Medulla oblongata (tissue), 1 donor: ENCODE measurements around the gene DMRTB1.

Source experiments
- DNase-seq: peaks from one replicate; pipeline ENCODE4 v3.0.0-alpha.2; 2015; ENCODE audit errors: extremely low spot score

DMRTB1 gene

DNA sequence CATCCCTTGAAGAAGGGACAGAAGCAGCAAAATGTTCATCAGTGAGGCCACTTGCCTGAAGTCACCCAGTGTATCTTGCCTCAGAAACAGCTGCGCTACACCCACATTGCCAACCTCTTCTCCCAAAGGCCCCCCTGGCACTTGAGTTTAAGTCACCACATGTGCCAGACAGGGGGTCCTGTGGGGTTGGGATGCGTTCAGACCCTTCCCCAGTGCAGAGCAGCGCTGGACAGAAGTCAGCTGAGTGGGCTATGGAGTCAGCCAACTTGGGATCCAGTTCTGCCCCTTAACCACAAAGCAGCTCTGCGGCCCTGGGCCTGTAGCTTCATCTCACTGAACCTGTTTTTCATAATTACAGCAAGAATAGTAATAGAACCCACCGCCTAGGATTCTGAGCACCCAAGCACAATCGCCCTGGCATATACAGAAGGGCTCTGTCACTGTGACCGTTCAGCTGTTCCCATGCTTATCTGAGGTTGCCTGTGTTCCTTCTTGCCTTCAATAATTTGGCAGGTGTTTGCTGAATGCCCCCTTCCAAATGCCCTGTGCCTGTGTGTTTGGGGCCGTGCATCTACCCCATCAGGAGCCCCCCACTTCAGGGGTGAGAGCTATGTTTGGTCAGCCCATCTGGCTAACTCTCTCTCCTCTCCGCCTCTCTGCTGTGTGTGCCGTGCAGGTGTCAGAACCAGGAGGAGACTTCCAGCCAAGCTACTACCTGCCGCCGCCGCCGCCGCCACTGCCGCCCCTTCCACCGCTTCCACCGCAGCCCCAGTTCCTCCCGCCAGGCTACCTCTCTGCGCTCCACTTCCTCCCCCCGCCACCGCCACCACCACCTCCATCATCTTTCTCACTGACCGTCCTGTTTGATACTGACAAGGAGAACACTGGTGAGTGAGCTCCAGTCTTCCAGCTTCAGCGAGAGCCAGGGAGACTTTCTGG is 5.0 kb downstream of the DMRTB1 start:
- no peak for DNase-seq

DNA sequence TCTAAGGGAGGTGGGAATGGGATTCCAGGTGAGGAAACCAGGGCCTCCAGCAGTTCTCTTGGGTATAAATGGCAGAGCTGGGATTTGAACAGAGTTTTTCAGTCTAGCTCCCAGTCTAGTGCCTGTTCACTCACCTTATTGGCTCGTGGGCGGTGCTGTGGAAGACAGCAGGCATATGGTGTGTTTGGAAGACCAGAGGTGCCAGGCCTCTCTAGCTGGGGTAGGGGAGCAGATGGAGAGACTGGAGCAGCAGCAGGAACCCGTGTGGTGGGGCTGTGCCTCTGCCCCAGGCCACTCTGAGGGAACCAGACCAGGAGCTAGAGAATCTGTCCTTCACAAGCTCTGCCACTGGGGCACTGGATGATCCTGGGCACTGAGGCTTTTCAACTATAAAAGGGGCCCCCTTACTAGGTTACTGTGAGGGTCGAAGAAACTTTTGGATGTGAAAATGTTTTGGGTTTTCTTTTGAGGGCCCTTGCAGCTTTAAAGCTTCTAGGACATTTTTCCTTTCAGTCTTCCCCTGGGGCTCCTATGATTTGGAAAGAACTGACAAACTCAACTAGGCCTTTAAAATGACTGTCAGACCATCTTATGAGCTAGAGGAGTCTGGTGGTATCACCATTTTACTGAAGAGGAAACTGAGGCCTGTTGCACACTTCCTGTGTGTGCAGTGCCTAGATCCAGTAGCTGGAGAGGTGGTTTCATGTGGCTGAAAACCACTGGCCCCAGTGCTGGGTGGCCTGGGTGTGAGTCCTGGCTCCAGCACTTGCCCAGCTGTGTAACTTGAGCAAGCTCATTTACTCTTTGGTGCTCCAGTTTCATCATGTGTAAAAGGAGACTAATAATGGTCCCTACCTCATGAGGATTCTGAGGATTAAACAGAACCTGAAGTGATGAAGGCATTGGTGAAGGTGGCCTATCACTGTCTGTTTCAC is 6.1 kb downstream of the DMRTB1 start:
- DNase-seq: no peak

DNA sequence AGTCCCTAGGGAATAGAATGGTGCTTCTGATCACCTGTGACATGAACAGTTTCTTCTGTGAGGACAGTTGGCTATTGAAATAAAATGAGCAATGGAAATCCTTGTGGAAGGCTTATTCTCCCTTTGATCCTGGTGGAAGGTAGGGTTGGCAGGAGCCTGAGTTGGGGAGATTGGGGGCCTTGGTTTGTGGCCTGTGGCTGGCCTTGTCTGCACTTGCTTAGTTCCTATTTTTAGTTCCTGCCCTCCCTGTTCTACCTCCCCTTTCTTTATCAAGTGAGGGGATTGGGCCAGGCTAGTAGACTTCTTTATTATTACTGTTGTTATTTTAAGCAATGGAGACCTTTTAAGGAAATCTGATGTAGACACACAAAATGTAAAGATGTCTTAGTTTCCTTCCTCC is 8.2 kb downstream of the DMRTB1 start:
- no peak for DNase-seq

DNA sequence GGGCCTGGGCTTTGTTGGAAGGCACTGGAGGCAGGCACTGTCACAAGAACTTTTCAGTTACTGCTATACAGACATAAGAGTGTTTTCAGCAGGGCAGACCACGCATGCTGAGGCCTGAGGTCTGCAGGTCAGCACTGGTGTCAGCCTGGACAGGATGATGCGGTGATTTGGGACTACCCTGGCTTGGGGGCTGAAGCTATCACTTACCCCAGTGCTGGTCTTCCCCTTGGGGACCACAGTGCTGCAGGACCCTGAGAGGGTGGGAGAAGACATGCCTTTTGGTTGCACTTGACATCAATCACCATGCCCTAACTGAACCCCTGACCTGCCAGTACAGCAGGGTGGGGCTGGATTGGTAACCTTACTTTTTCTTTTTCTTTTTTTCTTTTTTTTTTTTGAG is 9.2 kb downstream of the DMRTB1 start:
- DNase-seq: no peak

DNA sequence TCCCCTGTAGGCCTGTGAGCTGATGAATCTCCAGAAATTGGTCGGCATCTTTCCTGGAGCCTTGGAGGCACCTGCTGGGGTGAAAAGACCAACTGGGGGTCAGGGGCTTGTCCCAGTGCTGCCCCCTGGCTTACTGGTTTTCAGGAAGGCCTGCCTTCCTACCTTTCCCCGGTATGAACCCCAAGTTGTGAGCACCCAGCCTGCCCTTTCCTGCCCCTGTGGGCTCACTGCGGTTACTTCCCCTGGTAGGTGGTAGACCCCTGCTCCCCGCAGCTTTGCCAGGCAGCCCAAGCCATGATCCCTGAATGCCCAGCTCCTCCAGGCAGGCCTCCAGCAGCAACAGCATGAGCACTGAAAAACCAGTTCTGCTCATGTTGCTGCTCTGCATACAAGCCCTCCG is 10.2 kb downstream of the DMRTB1 start:
- DNase-seq: no peak

DNA sequence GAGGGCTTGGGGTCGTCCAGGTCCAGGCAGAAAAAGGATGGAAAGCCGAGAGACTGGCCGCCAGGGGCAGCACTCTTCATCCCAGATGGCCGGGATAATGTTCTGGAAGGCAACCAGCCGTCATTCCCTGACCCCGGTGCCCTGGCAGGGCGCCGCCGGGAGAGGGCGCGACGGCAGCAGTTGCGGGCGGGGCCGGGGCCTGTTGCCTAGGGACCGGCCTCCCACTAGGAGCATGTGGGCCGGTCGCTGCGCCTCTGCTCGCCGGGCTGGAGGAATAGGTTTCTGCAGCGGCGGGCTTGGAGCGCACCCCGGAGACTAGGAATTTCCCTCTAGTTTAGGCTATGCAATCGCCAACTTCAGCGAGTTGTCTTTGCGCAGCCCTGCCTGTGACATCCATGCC is 11.0 kb downstream of the DMRTB1 start:
- DNase-seq: peak; percentile 71

DNA sequence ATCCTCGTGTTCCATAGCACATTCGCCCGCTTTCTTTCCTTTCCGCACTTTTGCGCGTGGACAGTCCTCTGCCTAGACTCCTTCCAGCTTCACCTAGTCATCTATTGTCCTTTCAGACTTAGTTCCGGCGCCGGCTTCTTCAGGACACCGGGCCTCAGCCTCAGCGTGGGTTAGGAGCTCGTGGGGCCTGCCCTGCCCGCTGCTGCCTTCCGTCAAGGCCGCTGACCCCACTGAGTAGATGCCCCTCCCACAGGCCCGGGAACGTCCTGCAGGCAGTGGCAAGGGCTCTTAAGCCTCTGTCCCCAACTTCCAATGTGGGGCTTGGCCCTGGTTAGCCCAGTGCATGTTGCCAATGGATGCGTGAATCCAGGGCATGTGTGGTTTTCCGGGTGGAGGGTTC is 11.4 kb downstream of the DMRTB1 start:
- no peak for DNase-seq

DNA sequence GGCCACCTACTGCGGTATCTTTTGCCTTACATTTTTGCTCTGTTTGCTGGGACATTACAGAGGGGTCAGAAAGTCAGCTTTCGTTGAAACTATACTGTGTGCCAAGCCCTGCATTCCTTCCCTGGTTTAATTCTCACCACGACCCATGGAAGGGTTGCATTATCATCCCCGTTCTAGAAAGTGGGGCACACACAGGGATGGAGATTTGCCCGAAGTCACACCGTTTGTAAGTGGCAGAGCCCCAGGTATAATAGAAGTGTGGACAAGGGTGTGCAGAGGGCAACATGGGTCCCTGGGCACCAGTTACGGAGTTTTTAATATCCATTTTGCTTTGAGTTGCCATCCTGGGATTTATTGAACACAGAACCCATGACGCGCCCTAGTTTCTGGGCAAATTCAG is 11.8 kb downstream of the DMRTB1 start:
- DNase-seq: no peak

DNA sequence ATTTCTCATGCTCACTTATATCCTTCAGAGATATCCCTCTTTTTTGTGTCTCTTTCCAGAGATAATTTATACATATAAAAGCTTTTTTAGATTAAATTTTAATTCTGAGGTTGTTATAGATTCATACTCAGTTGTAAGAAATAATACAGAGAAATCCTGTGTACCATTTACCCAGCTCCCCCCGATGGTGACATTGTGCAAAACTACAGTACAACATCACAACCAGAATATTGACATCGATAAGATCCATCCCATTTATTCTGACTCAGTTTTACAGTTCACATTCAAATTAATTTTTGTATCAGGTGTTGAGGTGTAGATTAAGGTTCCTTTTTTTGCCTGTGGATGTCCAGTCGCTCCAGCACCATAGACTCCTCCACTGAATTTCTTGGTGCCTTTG is 14.3 kb downstream of the DMRTB1 start:
- no peak for DNase-seq

DNA sequence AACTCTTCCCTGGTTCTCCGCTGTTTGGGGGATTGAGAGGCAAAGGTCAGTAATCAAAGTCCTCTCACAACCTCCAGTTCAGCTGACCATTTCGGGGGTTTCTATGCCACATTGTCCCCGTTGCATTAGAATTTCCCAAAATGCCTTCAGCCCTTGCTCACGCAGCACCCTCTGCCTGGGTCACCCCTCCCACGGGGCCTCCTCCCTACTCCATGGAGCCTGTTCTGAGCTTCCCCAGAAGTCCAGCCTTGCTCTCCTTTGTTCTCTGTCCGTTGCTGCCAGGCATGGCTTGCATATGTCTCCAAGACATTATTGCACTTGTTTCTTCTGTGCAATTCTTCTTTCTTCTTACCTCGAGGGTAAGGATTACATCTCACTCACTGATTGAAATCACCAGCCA is 16.5 kb downstream of the DMRTB1 start:
- DNase-seq: no peak

DNA sequence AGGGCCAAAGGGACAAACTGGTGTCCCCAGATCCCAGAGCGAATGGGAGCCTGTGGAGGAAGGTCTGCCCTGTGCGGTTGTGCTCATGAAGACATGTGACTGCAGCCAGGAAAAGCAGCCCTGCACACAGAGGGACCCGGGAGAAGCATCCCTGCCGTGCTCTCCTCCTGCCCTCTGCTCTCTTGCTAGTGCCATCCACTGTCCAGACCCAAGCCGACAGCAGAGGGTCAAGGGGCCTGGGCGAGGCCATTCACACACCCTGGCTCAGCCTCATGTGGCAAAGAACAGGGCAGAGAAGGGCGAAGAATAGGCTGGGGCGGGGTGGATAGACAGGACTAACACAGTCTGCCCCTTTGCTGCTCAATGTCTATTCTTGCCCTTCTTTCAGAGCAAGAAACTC is 17.4 kb downstream of the DMRTB1 start:
- DNase-seq: no peak

DNA sequence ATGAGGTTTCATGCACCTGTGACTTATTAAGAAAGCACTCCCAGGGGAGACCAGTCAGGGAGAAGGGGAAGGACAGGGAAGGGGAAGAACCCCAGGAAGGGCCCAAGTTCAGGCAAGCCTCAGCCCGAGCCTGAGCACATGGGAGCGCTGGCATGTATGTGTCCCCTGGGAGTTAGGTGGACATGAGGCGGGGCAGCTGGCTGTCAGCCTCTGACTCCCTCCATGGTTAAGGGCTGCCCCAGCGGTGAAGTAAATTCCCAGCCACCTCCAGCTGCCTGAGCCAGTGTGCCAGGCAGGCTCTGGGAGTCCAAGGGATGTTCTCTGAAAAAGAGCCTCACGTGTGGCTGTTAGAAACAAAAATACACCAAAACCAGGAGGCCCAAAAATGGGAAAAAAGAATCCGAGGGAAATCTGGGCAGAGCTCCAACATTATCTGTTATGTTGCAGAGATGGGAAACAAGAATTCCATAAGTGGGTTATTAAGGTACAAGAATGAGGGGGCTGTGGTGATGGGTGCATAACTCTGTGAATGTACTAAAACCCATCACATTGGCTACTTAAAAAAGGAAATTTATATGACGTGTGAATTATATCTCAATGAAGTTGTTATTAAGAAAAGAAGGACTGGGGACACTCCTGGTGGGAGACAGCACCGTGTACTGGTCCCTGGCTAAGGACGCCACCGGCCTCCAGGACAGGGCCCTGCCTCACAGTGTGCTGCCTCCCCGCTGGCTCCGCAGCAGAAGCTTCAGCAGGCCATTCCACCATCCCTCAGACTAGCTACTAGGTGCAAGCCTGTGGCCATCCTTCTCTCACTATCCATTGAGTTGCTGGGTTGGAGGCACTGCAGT is 18.7 kb downstream of the DMRTB1 start:
- no peak for DNase-seq

DNA sequence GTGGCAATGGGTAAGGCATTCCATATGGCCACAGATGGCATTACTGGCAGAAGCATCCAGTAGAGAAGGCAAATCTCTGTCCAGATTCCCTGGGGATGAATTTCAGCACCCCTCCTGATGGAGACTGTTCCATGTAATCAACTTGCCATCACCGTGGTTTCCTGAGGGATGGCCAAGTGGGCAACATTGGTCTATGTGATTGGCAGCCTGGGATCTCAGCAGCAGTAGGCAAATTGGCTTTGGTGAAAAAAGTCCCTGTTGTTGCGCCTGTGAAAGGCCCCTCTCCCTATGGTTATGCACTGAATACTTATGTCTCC is 19.3 kb downstream of the DMRTB1 start:
- no peak for DNase-seq

DNA sequence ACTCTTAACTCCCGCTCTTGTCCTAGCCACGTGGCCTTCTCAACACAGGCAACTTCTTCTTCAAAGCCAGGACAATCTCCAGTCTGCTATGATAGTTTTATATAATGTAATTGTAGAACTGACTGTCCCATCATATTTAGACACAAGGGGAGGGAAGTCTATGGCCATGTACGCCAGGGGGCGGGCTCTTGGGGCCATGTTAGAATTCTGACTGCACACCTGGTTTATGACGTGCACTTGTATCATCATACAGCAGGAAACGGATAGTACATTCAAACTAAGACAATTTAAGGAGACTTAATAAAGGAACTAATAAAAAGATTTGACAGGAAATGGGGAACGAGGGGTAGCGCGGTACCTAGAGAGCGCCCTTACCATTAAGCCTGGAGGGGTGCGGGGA is 21.5 kb downstream of the DMRTB1 start:
- DNase-seq: no peak

DNA sequence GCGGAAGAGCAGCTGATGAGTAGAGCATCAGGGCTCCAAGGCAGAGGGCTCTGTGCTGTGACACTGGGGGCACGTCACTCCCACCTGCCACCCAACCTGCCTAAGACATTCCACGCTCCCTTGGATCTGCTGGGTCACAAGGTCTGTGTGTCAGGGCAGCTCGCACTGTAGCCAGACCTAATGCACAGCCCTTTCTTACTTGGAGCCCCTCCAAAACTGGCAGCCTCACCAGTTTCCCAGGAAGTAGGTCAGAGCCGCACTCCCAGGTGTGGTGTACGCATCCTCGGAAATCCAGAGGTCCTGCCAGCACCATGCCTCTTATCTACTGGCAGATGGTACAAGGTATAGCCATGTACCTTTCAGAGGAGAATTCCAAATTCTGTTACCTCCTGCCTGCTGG is 22.3 kb downstream of the DMRTB1 start:
- DNase-seq: no peak

DNA sequence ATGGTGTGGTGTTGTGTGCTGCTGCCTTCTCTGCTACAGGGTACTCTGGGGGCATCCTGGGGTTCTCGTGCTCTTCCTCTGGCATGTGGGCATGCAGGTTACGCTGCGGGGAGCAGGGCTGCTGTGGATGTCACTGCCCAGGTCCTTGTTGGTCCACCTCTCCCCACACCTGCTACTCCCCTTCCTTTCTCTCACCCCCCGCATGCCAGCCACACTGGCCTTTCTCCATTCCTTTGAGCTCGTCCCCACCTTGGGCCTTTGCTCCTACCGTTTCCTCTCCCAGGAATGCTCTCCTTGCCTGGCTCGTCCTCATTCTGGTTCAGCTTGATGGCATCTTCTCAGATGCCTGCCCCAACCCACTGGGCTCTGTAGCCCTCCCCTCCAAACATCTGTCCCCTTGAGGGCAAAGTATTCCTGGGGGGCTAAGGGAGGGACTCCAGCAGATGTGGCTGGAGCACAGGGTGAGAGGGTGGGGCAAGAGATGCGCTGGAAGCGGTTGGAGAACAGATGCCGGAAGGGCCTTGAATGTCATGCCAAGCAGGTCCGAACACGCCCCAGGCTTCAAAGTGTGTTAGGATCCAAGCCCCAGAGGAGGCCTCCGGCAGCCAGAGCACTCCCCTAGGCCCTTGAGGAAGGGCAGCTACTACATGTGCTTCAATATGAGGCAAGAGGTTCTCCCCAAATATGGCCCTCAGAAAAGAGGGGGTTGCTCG is 23.4 kb downstream of the DMRTB1 start:
- DNase-seq: no peak

DNA sequence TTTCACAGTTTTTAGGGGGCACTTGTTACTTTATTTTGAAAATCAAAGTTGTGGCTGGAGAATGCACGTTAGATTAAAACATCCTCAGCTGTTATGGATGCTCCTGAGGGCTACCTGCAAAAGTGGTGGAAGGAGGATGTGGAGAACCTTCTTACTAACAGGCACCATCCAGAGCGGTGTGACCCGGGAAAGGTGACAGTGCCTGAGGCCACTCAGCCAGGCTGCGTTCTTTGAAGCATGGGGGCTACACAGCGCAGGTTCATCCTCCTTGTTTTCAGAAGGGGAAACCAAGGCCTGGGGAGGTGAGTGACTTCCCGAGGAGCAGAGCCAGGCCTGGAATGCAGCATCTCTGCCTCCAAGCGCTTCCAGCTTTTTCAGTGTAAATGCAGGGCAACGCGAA is 24.0 kb downstream of the DMRTB1 start:
- no peak for DNase-seq

DNA sequence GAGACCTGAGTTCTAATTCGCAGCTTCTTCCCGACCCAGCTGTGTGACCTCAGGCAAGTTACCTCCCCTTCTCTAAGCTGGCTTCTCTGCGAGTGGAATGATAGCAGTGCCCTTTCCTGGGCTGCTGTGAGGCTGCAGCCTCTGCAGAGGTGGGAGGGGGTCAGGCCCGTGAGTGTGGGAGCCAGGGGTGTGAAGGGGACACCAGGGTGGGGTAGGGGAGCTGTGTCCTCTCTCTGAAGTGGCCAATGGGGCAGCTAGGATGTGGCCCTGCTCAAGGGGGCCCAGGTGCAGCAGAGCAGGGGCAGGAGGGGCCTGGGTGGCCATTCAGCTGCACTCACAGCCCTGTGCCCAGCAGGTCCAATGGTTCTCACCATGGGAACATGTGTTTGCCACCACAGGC is 24.5 kb downstream of the DMRTB1 start:
- no peak for DNase-seq

DNA sequence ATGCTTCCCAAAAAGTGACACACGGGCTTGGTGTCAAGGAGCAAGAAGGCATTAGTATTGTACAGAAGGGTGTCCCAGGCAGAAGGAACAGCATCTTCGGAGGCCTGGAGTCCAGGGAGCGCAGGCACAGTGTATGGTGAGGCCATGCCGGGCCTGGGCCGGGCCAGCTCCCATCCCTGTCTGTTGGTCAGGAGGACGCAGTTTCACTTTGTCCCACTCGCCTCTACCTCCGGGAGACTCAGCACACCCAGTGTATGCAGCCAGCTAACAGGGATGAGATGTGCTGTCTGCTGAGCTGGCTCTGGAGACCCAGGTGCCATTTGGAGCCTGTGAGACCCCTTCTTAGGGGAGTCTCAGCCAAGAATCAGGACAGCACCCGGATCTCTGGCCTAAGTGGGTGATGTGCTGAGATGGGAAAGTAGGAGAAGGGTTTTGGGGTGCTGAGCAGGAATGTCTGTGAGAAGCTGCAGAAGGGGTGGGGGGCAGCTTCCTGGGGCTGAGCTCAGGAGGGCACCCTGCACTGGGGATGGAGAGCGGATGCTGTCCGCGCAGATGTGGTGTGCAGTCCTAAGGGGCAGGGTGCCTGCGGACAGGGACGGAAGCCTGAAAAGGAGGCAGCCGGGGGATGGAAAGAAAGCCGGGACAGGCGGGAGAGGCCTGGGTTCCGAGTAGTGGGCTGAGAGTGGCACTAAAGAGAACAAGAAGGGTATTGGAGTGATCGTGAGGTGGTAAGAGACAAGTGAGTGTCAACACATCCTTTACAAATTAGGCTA is 25.7 kb downstream of the DMRTB1 start:
- DNase-seq: no peak
